ENCODE data around the gene UNK. TPM values are rescaled to one million over a fixed set of nuclear protein-coding genes. Genes with fewer than 3 reads are reported as not detected.

The UNK gene
- total and polyA plus RNA-seq, 12 donors = 11.6 to 21.3 (median 14.7) TPM

DNA sequence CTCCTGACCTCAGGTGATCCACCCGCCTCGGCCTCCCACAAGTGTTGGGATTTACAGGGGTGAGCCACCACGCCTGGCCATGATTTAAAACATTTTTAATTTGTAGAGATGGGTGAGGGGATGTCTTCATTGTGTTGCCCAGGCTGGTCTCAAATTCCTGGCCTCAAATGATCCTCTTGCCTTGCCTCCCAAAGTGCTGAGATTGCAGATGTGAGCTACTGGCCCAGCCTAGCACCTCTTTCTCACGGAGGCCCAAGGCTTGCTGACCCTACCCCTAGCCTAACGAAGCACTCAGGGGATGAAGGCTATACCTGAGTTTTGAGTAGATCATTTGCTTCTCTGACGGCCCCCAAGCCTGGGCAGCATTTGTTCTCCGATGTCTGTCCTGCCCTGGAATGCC is 26.6 kb downstream of the UNK start:
- DNase-seq (no peak), ATAC-seq (no peak)
- Histone ChIP-seq H3K9me3 (no peaks in the 10 kb centered on the region), H3K27ac (no peak overlapping the region), H3K36me3 (peaks cover 0 to 68% (median 48%) of the 10 kb centered on the region in 9 donors), H3K4me1 (peaks cover 12 to 45% (median 34%) of the 10 kb centered on the region in 9 donors), H3K4me3 (no peak overlapping the region), H3K27me3 (no peaks in the 10 kb centered on the region)
- intact Hi-C loops (cut with DNase I) = no loop called here
- TF ChIP-seq, protein P1, sequence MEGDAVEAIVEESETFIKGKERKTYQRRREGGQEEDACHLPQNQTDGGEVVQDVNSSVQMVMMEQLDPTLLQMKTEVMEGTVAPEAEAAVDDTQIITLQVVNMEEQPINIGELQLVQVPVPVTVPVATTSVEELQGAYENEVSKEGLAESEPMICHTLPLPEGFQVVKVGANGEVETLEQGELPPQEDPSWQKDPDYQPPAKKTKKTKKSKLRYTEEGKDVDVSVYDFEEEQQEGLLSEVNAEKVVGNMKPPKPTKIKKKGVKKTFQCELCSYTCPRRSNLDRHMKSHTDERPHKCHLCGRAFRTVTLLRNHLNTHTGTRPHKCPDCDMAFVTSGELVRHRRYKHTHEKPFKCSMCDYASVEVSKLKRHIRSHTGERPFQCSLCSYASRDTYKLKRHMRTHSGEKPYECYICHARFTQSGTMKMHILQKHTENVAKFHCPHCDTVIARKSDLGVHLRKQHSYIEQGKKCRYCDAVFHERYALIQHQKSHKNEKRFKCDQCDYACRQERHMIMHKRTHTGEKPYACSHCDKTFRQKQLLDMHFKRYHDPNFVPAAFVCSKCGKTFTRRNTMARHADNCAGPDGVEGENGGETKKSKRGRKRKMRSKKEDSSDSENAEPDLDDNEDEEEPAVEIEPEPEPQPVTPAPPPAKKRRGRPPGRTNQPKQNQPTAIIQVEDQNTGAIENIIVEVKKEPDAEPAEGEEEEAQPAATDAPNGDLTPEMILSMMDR (IDR thresholded peaks at IDR 0.05) = no peak
- WGBS, 2 donors = 94 to 95% methylated on average over 7 of the region's 7 CpGs

DNA sequence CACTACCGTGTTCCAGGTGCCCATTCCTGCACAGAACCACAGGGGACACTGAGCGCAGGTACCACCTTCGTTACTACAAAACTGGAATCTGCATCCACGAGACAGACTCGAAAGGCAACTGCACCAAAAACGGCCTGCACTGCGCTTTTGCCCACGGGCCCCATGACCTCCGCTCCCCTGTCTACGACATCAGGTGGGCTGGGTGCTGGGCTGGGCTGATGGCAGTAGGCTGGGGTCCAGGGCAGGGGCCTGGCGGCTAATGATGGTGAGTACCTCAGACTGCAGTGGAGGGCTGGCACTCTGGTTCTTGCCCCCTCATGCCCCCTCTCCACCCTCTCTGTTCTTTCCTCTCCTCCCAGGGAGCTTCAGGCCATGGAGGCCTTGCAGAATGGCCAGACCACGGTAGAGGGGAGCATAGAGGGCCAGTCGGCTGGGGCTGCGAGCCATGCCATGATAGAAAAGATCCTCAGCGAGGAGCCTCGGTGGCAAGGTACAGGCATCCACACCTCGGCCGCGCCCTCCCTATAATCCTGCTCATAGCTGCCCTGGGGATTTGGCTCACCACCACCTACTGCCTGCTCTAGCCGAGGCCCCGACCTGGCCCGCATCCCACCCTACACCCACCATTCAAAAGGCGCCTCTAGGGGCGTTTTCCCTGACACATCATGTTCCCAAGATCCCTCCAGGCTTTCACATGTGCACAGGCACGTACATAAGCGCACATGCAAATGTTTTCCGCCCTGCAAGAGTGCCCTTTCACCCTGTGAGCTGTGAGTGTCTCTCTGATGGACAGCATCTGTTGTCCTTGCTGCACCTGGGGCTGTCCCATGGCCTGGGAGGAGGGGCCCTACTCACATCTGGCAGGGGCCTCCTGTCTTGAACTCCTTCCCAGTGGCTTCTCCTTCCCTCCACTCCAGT is 27.7 kb downstream of the UNK start:
- H3K27me3 ChIP-seq = no peaks in the 10 kb centered on the region
- H3K9me3 ChIP-seq = no peaks in the 10 kb centered on the region
- TF ChIP-seq, protein P1 (IDR thresholded peaks at IDR 0.05) = no peak
- 93 to 95% methylated on average over 27 of the region's 27 CpGs for WGBS, 2 donors
- peaks cover 0 to 80% (median 60%) of the 10 kb centered on the region in 9 donors for H3K36me3 ChIP-seq
- peaks cover 12 to 36% (median 29%) of the 10 kb centered on the region in 9 donors for H3K4me1 ChIP-seq
- no peak overlapping the region for H3K27ac ChIP-seq
- intact Hi-C loops (cut with DNase I) = no loop called here
- no peak overlapping the region for H3K4me3 ChIP-seq
- ATAC-seq = no peak
- DNase-seq = no peak

DNA sequence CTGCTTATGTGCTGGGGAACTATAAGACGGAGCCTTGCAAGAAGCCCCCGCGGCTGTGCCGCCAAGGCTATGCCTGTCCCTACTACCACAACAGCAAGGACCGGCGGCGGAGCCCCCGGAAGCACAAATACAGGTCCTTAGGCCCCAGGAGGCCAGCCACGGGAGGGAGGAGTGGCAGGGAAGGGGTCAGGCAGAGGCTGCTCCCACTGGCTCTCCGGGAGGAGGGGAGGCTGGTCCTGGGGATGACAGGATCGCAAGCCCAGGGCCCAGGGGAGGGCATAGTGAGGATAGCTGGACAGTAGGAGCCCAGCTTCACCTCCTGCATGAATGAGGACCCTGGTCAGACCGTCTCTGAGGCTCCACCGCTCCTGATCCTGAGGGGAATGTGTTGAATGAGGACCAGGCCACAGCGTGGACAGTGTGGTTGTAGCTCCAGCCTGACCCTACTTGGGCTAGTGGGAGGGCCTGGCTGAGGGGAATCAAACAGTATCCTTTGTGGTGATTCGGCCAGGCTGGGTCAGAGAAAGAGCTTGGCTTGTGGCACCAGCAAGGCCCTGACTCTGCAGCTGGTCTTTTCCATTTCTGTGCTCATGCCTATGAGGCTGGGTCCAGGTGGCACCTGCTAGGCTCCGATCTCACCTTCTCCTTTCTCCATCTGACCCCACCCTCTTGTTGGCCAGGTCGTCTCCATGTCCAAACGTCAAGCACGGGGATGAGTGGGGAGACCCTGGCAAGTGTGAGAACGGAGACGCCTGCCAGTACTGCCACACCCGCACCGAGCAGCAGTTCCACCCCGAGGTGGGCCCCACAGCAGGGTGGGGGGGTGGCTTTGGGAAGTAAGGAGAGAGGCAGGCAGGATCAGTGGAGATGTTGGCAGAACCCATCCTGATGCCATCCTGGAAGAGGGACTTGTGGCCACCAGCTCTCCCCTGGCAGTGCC is 28.7 kb downstream of the UNK start:
- ATAC-seq (no peak), DNase-seq (no peak)
- intact Hi-C loops (cut with DNase I) = no loop called here
- no peak overlapping the region for H3K4me3 ChIP-seq
- no peak overlapping the region for H3K27ac ChIP-seq
- TF ChIP-seq, protein P1 (IDR thresholded peaks at IDR 0.05) = no peak
- 88 to 89% methylated on average over 24 of the region's 24 CpGs for WGBS, 2 donors
- peaks cover 0 to 90% (median 67%) of the 10 kb centered on the region in 9 donors for H3K36me3 ChIP-seq
- no peaks in the 10 kb centered on the region for H3K9me3 ChIP-seq
- H3K4me1 ChIP-seq = peaks cover 12 to 26% (median 20%) of the 10 kb centered on the region in 9 donors
- no peaks in the 10 kb centered on the region for H3K27me3 ChIP-seq

DNA sequence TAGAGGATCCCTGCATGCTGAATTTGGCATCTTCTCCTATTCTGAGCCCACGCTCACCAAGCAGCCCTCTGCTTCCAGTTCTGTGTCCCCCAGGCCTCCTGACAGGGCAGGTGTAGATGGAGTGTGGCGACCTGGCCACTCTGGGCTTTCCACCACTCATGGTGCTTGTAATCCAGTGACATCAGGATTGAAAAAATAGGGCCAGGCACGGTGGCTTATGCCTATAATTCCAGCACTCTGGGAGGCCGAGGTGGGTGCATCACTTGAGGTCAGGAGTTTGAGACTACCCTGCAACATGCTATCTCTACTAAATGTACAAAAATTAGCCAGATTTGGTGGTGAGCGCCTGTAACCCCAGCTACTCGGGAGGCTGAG is 29.4 kb downstream of the UNK start:
- Histone ChIP-seq H3K4me1 (peaks cover 12 to 20% (median 15%) of the 10 kb centered on the region in 9 donors), H3K27ac (no peak overlapping the region), H3K27me3 (no peaks in the 10 kb centered on the region), H3K9me3 (no peaks in the 10 kb centered on the region), H3K36me3 (peaks cover 0 to 96% (median 74%) of the 10 kb centered on the region in 9 donors), H3K4me3 (no peak overlapping the region)
- DNase-seq (no peak), ATAC-seq (no peak)
- TF ChIP-seq, protein P1 (IDR thresholded peaks at IDR 0.05) = no peak
- 86 to 93% methylated on average over 6 of the region's 6 CpGs for WGBS, 2 donors
- intact Hi-C loops (cut with DNase I) = no loop called here
